HG02973 (cell line): Measurements from ENCODE around the gene CUL4A.
"Not testable (repeated sequence)": the region's sequence is repeated elsewhere in the genome, so short reads cannot be mapped to it uniquely, and the experiment has no call there.

ENCODE experiments used
- ATAC-seq: cut with Tn5 transposase; IDR thresholded peaks from one replicate; pipeline ENCODE4 v1.9.1; 2021; ENCODE audit warnings: moderate library complexity; ENCODE audit not compliant: unreplicated experiment

The CUL4A gene

DNA sequence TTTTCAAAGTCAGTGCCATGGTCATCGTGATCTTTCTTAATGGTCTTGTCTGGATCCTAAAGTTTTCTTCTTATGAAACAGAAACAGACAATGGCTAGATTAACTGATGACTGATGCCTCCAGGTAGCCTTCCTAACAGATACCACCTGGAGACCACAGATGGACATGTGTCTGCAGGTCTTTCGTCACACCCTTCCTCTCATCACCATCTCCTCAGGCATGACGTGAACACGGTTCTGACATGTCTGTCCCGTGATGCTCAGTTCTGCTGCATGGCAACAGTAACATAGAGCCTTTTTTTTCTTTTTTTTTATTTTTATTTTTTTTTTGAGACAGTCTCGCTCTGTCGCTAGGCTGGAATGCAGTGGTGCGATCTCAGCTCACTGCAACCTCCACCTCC is 74.5 kb downstream of the CUL4A start:
- no peak for ATAC-seq

DNA sequence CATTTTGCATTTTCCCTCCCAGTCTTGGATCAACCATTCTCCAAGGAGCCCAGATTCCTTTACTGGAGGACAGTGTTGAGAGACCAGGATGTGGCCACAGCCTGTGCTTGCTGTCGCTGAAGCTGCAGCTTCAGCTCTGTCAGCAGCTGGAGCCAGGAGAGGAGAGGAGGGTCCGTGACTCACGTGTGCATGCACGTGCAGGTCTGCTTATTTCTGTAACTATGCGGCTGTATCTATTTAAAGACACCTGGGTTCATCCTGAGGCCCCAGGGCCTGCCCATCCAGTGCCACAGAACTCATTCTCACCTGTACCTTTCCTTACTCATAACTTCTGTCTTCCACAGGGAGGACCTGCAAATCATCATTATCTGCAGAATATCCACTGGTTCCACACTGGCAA is 79.5 kb downstream of the CUL4A start:
- no peak for ATAC-seq

DNA sequence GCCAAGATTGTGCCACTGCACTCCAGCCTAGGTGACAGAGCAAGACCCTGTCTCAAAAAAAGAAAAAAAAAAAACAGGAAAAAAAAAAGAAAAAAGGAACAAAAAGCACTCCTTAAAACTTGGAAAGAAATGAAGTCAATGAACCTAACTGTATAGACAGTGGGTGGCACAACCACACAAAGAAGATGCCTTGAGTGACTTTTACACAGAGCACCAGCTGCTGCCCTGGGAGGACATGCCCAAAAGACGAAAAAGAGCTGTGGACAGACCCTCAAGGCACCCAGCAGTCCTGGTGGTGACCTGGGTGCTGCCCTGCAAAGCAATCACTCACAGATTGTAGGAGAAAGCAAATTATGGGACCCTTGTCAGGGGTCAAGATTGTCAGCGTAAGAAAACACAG is 81.7 kb downstream of the CUL4A start:
- ATAC-seq, result no peak

DNA sequence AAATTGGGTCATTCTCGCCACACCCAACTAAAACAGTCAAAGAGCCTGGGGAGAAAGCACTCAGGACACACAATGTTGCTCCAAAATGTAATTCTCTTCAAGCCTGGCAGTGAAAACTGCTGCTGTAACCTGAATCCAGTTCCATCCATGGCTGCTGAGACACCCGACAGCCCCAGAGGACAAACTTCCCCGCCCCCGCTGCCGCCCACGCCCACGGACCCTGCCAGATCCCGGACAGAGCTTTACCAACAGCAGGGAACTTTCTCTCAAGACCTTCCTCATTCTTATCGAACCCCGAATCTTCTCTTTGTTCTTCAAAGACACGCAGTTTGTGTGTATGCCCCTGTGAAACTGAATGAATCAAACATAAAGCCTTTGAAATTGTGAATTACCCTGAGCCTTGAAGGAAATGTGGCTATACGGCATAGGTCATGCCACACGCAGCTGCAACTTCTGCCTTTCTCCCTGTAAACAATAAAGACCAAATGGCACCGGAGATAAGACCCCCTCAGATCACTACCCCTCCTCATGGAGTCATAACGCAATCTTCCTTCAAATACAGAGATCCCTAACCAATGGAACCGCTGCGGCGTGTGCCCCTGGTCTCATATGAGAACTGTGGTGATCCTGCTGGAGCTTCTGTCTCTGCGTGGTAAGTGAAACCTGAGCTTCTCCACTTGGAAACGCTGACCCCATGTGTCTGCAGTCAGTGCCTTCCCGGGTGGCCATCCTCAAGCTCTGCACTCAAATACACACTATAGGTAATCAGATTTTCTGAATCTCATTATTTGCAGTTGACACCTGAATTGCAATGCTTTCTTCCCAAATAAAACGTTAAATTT is 82.8 kb downstream of the CUL4A start:
- ATAC-seq, result no peak

DNA sequence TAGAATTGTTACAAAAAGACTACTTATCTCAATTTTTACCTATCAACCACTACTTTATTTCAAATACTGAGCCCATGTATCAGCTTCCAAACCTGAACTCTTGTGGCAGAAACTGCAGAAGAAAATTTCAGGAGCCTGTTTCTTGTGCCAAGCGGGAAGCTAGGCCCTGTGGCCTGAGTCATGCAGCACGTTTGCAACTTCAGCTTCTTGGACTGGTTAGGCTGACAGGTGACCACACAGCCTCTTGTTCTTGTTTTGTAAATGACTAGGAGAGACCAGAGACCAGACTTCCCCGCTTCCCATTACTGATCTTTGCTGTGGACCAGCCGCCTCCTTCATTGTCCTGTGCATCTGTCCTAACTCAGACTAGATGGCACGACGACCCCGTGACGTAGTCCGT is 84.3 kb downstream of the CUL4A start:
- no peak for ATAC-seq

DNA sequence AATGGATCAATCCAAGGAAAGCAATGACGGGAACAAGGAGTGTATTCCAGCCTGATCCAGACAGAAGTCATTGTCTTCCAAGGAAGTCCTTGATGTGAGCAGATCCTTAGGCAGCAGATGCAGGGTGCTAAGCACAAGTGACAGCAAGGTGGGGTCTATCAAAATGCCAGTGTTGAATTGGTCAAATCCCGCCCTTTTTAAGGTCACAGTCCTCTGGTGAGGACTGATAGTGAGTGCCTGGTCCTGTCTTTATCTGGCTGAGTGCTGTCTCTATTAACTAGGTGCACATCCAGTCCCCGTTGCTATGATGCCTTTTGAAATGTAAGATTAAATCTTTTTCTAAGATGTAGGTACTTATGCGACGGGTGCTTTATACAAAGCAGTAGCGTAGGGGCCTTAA is 86.4 kb downstream of the CUL4A start:
- no peak for ATAC-seq

DNA sequence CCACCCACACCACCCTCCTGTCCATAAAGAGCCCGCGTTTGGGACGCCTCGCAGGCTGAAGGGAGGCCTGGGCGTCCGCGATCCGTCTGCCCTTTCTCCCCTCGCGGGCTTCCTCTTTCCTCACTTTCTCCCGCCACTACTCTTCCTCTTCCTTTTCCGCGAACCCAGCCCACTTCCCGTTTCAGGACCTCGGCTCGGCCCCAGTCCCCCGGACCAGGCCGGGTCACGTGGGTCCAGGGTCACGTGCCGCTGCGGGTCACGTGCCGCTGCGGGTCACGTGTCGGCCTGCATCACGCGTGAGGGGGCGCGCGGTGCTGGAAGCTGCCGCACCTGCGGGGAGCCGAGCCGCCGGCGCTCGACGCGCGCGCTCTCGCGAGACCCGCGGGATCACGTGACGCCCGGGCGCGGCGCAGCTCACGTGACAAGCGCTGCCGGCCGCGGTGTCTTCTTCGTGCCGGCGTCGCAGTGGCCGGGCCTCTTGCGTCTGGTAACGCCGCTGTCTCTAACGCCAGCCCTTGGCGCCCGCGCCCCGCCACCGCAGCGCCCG is 87.5 kb downstream of the CUL4A start, which contains the start of gene LAMP1:
LAMP1 (plus strand) TSS at position 417 of the 547 bp plus-strand sequence. CDS start 196 bp downstream, outside the sequence.
- ATAC-seq, result peak; percentile 67

DNA sequence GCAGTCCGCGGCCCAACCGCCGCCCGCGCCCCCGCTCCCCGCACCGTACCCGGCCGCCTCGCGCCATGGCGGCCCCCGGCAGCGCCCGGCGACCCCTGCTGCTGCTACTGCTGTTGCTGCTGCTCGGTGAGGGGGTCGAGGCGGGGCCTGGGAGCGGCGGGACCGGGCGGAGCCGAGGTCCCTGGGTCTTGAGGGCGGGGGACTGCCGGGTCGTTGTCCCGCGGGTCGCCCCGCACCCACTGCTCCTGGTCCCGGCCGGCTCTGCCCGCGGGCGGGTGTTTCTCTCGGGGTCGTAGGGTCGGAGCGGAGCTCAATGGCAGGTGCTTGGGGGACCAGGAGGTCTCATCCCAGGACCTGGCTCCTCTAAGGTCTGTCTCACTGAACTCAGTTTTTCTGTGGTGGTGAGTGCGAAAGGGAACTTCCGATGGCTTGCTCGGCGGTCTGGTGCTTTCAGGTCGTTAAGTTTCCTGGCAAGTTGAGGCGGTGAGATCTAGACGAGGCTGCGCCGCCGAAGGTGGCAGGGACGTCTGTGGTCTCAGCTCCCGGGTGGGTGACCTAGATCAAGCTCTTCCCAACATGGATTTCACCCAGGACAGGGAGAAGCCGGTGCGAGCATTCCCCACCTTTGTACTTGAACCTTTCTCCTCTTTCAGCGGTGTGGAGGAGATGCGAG is 88.1 kb downstream of the CUL4A start:
- ATAC-seq, result peak; percentile 41

DNA sequence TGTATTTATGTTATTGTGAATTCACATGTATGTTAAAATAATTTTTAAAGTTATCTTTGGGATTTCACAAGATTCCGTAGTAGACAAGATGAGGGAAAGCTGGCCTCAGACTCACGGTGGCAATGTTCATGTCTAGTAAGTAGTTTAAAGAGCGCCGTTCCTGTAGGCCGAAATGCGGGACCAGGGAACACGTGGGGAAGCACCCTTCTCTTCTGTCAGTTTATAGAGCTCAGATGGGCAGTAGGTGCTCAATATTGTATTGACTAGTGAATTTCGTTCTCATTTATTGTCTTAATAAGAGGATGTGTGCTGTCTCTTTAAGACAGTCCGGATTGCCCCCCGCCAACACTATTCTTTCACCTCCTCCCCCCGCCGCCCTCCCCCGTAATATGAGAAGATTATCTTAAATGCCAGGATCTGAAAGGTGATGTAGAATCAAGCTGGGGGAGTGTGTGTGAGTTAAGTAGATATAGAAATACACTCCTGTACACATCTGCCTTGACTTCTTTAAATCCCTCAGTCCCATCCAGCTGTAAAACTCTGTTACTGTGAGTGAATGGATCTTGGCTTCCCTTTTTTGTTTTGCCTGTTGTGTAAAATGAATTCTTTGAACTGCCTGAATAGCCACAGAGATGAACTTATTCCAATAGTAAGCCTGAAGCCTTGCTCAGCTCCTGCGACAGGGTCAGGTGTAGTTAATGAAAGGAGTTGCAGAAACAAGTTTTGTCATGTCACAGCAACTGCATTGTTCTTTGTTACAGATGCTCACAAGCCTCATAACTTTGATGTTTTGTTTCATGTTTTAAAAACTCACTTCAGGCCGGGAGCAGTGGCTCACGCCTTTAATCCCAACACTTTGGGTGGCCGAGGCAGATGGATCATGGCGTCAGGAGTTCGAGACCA is 88.9 kb downstream of the CUL4A start:
- ATAC-seq, result no peak

DNA sequence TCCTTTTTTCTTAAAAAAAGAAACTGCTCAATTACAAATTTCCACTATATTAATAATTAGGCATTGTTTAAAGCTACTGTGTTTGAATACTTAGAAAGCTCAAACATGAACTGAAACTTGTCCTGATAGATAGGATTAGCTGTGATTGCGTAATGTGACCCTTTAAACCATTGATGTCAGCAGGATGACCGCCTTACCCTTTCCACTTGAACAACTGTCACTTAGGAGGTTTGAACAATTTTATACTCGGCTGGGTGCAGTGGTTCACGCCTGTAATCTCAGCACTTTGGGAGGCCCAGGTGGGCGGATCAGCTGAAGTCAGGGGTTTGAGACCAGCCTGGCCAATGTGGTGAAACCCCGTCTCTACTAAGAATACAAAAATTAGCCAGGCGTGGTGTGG is 90.5 kb downstream of the CUL4A start:
- ATAC-seq, result no peak

DNA sequence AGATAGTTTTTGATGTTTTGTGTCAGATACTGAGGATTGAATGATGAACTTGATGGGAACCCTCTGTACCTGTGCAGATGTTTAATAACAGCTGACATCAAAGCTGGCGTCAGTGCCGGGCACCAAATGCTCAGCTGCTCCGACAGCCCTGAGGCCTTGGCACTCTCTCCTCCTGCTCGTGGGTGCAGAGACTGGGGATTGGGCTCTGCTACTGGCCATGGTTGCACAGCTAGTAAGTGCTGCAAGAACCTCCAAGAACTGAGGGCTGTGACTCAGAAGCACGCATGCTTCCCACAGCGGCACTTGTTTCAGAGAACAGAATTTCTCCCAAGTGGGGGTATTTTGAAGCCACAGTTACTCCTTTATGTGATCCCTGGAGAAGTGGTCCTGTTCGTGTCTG is 93.6 kb downstream of the CUL4A start:
- no peak for ATAC-seq

DNA sequence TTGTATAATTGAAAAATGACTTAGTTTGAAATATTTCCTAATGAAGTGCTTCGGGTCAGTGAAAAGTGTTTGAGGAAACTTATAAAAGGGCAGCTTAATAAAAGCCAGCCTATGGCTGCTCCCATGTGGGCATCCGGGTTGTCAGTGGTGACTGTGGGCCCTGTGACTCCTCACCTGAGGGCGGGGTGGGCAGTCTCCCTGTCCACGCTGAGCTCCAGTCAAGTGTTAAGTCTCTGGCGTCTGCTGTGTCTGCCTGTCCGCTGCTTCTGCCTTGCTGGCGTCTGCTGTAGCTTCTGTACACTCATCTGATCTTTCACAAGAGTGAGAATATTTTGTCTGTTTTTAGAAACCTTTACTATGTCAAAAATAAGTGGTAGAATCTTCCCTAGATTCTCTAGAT is 94.7 kb downstream of the CUL4A start:
- ATAC-seq, result no peak

DNA sequence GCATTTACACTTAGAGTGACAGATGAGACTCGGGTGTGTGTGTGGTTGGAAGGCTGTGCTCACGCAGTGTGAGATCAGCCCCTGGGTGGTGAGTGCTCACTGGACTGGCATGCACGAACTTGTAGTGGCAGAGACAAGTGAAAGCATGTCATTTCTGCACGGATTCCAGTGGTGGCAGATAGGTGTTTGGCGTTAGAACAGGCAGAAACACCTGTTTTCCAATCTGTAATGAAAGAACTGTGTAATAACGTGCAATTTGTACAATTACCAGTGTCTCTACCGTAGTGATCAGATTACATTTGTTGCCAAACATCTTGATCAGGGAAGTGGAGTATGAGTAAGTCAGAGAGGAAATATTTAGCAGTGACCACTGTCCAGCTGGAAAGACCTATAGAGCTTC is 95.8 kb downstream of the CUL4A start:
- no peak for ATAC-seq

DNA sequence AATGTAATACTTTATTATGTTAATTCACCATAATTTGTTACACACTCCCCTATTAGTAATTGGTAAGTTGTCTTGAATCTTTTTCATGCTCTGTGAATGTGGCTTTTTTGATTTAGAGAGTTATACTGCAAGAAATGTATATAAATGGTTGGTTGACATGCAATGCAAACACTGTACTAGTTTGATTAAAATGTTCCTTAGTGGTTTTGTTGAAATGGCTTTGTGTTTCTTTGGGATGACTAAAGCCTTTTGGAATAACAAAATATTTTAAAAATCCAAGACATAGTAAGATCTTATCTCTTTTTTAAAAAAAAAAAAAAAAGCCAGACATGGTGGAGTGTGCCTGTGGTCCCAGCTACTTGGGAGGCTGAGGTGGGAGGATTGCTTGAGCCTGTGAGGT is 98.1 kb downstream of the CUL4A start:
- no peak for ATAC-seq

DNA sequence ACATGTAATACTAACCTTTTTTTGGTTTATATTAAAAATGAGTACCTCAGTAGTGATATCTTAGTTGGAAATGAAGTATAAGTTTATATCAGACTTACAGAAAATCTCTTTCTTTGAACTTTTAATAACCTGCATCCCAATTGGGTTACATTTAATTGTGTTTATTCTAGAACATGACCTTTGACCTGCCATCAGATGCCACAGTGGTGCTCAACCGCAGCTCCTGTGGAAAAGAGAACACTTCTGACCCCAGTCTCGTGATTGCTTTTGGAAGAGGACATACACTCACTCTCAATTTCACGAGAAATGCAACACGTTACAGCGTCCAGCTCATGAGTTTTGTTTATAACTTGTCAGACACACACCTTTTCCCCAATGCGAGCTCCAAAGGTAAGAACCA is 100.1 kb downstream of the CUL4A start:
- no peak for ATAC-seq

DNA sequence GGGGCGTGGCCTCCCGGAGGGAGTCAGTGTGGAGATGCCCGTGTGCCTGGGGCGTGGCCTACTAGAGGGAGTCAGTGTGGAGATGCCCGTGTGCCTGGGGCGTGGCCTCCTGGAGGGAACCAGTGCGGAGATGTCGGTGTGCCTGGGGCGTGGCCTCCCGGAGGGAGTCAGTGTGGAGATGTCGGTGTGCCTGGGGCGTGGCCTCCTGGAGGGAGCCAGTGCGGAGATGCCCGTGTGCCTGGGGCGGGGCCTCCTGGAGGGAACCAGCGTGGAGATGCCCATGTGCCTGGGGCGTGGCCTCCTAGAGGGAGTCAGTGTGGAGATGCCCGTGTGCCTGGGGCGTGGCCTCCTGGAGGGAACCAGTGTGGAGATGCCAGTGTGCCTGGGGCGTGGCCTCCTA is 104.7 kb downstream of the CUL4A start:
- not testable (repeated sequence) for ATAC-seq

DNA sequence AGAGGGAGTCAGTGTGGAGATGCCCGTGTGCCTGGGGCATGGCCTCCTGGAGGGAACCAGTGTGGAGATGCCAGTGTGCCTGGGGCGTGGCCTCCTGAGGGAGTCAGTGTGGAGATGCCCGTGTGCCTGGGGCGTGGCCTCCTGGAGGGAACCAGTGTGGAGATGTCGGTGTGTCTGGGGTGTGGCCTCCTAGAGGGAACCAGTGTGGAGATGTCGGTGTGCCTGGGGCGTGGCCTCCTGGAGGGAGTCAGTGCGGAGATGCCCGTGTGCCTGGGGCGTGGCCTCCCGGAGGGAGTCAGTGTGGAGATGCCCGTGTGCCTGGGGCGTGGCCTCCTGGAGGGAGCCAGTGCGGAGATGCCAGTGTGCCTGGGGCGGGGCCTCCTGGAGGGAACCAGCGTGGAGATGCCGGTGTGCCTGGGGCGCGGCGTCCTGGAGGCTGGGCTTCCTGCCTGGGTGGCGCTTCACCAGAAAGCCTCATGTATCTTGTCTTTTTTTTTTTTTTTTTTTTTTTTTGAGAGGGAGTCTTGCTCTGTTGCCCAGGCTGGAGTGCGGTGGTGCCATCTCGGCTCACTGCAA is 105.6 kb downstream of the CUL4A start:
- ATAC-seq, result not testable (repeated sequence)

DNA sequence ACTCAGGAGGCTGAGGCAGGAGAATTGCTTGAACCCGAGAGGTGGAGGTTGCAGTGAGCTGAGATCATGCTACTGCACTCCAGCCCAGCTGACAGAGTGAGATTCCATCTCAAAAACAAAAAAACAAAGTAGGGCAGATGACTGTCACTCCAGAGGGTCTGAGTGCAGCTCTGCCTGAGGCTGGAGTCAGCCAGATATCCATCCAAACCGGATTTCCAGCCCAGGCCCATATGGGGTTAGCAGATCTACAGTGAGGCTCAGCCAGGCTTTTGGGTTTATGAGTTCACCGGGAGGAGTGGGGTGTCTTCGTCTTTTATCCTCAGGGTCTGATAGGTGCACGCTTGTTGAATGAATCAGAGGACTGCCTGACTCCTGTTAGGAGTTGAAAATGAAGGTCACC is 106.6 kb downstream of the CUL4A start:
- ATAC-seq, result no peak
